Pancreas (tissue), 10 donors: Measurements from ENCODE around the gene STARD7. TPM values are rescaled to one million over a fixed set of nuclear protein-coding genes. Genes with fewer than 3 reads are reported as not detected.

Source experiments
- ATAC-seq, 4 donors: fragments of 200-7000 bp; cut with Tn5 transposase; one replicate each; pipeline versions ENCODE4 v1.8.0 to v1.9.1; 2020; ENCODE audit warnings: mild to moderate bottlenecking in 4 of 4, moderate library complexity in 4 of 4
- DNase-seq, 6 donors: peaks; one replicate each; pipeline ENCODE4 v3.0.0-alpha.2; 2020
- FAIRE-seq: peaks from 2 replicates; lab custom pipeline; 2012; peaks lifted over from hg19 to GRCh38; lab: Jason Lieb, UNC
- H3K27ac ChIP-seq, 4 donors: fragments of 200-600 bp; sonication (generic); 1 replicate in 3 of 4; 2 replicates in 1 of 4; pipeline versions ENCODE4 v1.5.0 to v1.8.0; 2020
- H3K27me3 ChIP-seq, 4 donors: fragments of 200-600 bp; one replicate each; pipeline ENCODE4 v1.8.0; 2021
- H3K36me3 ChIP-seq, 3 donors: fragments of 200-600 bp; sonication (generic) in 1 of 3; one replicate each; pipeline versions ENCODE4 v1.5.0 to v1.8.0; 2020 to 2021
- H3K4me1 ChIP-seq, 3 donors: fragments of 200-600 bp; one replicate each; pipeline ENCODE4 v1.8.0; 2021
- H3K4me3 ChIP-seq, 4 donors: fragments of 200-600 bp; sonication (generic) in 2 of 4; one replicate each; pipeline versions ENCODE4 v1.5.0 to v1.8.0; 2020 to 2021
- H3K9me3 ChIP-seq, 4 donors: fragments of 200-600 bp; one replicate each; pipeline ENCODE4 v1.8.0; 2021
- CTCF ChIP-seq, 4 donors: fragments of 200-600 bp; sonication (generic) in 3 of 4; IDR thresholded peaks; one replicate each; pipeline versions ENCODE4 v1.5.0 to v1.8.0; 2021; ENCODE audit warnings: antibody characterized with exemption in 4 of 4
- WGBS, 2 donors: extraction: QIAGEN DNeasy Blood & Tissue Kit; methylation state at CpG; one replicate each; pipeline ENCODE4 v1.1.7; 2013; 5-methylcytosine and 5-hydroxymethylcytosine counted together
- intact Hi-C, 3 donors: fragments of 100-400 bp; cut with DNase I; formaldehyde crosslinking; loops; one replicate each; pipeline versions ENCODE4 v1.11.1 to v1.14.2; 2022
- polyA plus RNA-seq, 2 donors: library from polyadenylated mRNA; stranded (reverse); fragments of 200-250 nt; gene quantifications; one replicate each; pipeline ENCODE4 v1.2.3, GENCODE V29; 2013
- total RNA-seq, 6 donors: library from RNA; stranded (reverse); fragmentation: NEBNext Ultra II Directional in 4 of 6; extraction: Animal tissue kit (Norgen Biotek cat#: 25700) in 4 of 6; gene quantifications; one replicate each; pipeline versions ENCODE4 v1.2.1 to v1.2.4, GENCODE V29; 2021 to 2023
- donor health status: healthy with polysubstance abuse.
- donor health status: DM: no; HTN: no; CAD: no; lungs with moderate emphysema.
- donor health status: DM: no; HTN: no; CAD: no.
- donor health status: control.
- donor health status: control.
- donor health status: Bipolar disorder and iron deficiency.
- donor health status: DM: yes; HTN: yes; CAD: no.
- donor health status: DM: no; HTN: no; CAD: no.
- donor health status: DM: no; HTN: no; CAD: no.
- donor health status: DM: yes; HTN: yes; CAD: no.

Gene STARD7
- total and polyA plus RNA-seq, 8 donors = 21.7 to 65.1 (median 48.3) TPM

- Histone ChIP-seq H3K27ac (peak overlapping the region in 1 of 4 donors; percentile 48), H3K9me3 (no peaks in the 10 kb centered on the region), H3K27me3 (no peaks in the 10 kb centered on the region), H3K36me3 (no peaks in the 10 kb centered on the region), H3K4me3 (no peak overlapping the region), H3K4me1 (no peaks in the 10 kb centered on the region)
- ATAC-seq = peak; percentile 15 to 78 (median 61)
- DNase-seq = peak; percentile 66 to 92 (median 78)
- 49 to 57% methylated on average over 29 of the region's 29 CpGs for WGBS, 2 donors
- intact Hi-C loops = no loop called here
- FAIRE-seq = no peak
- TF ChIP-seq CTCF (IDR thresholded peaks at IDR 0.05) = no peak
Measured at GRCh38 chr2:96148410-96149217, 60.0 kb downstream of the STARD7 start.

- Histone ChIP-seq H3K27me3 (no peaks in the 10 kb centered on the region), H3K9me3 (no peaks in the 10 kb centered on the region), H3K4me3 (no peak overlapping the region), H3K27ac (peak overlapping the region in 1 of 4 donors; percentile 48), H3K36me3 (no peaks in the 10 kb centered on the region), H3K4me1 (no peaks in the 10 kb centered on the region)
- ATAC-seq (no peak), DNase-seq (peak in 3 of 6 donors; percentile 20 to 49 (median 26)), FAIRE-seq (no peak)
- WGBS, 2 donors = 82 to 87% methylated on average over 9 of the region's 9 CpGs
- intact Hi-C loops = no loop called here
- no peak for TF ChIP-seq CTCF (IDR thresholded peaks at IDR 0.05)
Measured at GRCh38 chr2:96147593-96148201, 60.9 kb downstream of the STARD7 start.

GRCh38 chr2:96146881-96147592, 61.6 kb downstream of the STARD7 start:
- H3K4me3 ChIP-seq = no peak overlapping the region
- H3K27me3 ChIP-seq = no peaks in the 10 kb centered on the region
- H3K9me3 ChIP-seq = no peaks in the 10 kb centered on the region
- no peak for ATAC-seq
- intact Hi-C loops = no loop called here
- no peak overlapping the region for H3K27ac ChIP-seq
- no peaks in the 10 kb centered on the region for H3K36me3 ChIP-seq
- no peak for TF ChIP-seq CTCF (IDR thresholded peaks at IDR 0.05)
- DNase-seq = peak in 4 of 6 donors; percentile 22 to 58 (median 39)
- WGBS, 2 donors = 79 to 80% methylated on average over 9 of the region's 9 CpGs
- FAIRE-seq = no peak
- H3K4me1 ChIP-seq = no peaks in the 10 kb centered on the region

GRCh38 chr2:96146153-96146880, 62.3 kb downstream of the STARD7 start:
- peak in 2 of 4 donors; percentile 3 to 17 for ATAC-seq
- FAIRE-seq = no peak
- H3K4me3 ChIP-seq = no peak overlapping the region
- no peak for TF ChIP-seq CTCF (IDR thresholded peaks at IDR 0.05)
- peak in 4 of 6 donors; percentile 28 to 67 (median 62) for DNase-seq
- H3K27ac ChIP-seq = peak overlapping the region in 1 of 4 donors; percentile 67
- no peaks in the 10 kb centered on the region for H3K4me1 ChIP-seq
- no peaks in the 10 kb centered on the region for H3K27me3 ChIP-seq
- WGBS, 2 donors = 84 to 85% methylated on average over 17 to 20 of the region's 20 CpGs
- no peaks in the 10 kb centered on the region for H3K9me3 ChIP-seq
- H3K36me3 ChIP-seq = no peaks in the 10 kb centered on the region
- intact Hi-C loops = no loop called here
